Measurements from ENCODE around the gene NHERF1.

NHERF1 gene

DNA sequence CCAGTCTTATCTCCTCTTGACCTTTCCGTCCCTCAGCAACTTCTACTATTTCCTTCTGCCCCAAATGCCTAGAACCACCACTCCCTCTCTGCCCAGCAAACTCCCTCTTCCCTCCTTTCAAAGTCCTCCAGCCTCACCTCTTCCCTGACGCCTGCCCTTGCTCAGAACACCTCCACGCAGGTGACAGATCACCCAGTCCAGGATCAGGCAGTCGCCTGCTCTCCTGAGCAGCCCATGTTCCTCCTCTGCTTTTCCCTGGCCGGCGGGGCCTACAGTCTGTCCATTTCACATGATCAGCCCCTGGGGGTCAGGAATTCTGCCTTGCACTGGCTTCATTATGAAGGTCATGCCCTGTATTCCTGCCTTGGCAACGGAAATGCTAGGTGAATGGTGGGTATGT is 36.1 kb upstream of the NHERF1 start:
- H3K4me3 ChIP-seq (ENCODE audit: low read depth, low read length): no peak overlapping the region
- TF ChIP-seq, protein P1, sequence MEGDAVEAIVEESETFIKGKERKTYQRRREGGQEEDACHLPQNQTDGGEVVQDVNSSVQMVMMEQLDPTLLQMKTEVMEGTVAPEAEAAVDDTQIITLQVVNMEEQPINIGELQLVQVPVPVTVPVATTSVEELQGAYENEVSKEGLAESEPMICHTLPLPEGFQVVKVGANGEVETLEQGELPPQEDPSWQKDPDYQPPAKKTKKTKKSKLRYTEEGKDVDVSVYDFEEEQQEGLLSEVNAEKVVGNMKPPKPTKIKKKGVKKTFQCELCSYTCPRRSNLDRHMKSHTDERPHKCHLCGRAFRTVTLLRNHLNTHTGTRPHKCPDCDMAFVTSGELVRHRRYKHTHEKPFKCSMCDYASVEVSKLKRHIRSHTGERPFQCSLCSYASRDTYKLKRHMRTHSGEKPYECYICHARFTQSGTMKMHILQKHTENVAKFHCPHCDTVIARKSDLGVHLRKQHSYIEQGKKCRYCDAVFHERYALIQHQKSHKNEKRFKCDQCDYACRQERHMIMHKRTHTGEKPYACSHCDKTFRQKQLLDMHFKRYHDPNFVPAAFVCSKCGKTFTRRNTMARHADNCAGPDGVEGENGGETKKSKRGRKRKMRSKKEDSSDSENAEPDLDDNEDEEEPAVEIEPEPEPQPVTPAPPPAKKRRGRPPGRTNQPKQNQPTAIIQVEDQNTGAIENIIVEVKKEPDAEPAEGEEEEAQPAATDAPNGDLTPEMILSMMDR (IDR thresholded peaks at IDR 0.05; ENCODE audit: insufficient read depth, low read depth, low read length, missing control alignments): no peak
- DNase-seq (ENCODE audit: low read depth): no peak

DNA sequence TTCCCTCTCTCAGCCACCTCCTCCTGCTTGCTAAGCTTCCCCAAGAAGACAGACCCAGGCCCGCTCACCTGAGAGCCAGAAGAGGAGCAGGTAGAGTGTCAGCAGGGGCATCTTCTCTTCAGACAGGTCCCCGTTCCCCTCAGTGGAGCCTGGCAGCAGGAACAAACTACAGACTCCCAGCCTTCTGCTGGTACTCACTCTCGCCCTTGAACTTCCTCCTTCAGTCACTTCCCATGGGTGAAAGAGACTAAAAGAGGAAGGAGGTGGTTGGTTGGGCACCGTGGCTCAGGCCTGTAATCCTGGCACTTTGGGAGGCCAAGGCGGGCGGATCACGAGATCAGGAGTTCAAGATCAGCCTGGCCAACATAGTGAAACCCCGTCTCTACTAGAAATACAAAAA is 35.7 kb upstream of the NHERF1 start, which contains the start of gene CD300LF:
TSS of gene CD300LF (minus strand) at position 168 of the 400 bp plus-strand sequence. CDS start at position 111, 57 bp downstream.
- no peak for DNase-seq (ENCODE audit: low read depth)
- H3K4me3 ChIP-seq (ENCODE audit: low read depth, low read length): no peak within 1 kb of the TSS
- TF ChIP-seq, protein P1 (IDR thresholded peaks at IDR 0.05; ENCODE audit: insufficient read depth, low read depth, low read length, missing control alignments): no peak

DNA sequence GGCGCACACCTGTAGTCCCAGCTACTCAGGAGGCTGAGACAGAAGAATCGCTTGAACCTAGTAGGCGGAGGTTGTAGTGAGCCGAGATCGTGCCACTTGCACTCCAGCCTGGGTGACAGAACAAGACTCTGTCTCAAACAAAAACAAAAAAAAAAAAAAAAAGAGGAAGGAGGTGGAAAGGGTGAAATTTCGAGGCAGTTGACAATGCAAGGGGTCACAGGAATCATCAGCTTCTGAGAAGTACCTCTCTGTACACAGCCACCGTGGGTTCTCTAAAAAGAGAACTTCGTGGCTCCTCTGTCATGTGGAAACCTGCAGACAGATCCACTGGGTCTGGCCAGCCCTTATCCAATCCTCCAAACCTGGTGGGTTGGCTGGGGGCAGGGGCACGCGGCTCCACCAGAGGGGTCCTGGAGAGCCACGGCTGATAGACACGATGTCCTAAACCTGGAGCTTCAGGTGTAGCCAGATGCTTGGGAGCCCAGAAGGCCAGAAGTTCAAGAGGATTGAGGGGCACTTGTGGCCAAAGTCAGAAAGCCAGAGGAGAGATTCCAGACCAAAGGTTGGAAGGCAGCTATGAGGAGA is 35.2 kb upstream of the NHERF1 start:
- no peak overlapping the region for H3K4me3 ChIP-seq (ENCODE audit: low read depth, low read length)
- DNase-seq (ENCODE audit: low read depth): no peak
- TF ChIP-seq, protein P1 (IDR thresholded peaks at IDR 0.05; ENCODE audit: insufficient read depth, low read depth, low read length, missing control alignments): no peak

DNA sequence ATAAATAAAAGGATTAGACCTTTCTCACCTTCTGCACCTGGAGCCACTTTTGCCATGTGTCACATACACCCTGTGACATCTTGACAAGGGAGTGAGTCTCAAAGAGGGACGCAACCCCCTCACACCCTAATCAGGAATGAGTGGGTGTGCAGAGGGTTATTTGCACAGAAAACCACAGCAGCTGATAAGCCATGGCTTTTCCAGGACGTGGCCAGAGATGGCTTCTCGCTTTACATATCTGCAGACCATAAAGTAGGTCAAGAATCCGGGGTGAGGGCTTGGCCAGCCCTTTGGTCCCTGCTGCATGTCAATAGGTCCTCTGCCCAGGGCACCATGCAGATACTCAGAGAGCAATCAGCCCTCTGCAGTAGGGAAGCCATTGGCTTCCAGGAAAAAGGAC is 33.3 kb upstream of the NHERF1 start:
- TF ChIP-seq, protein P1 (IDR thresholded peaks at IDR 0.05; ENCODE audit: insufficient read depth, low read depth, low read length, missing control alignments): no peak
- no peak for DNase-seq (ENCODE audit: low read depth)
- H3K4me3 ChIP-seq (ENCODE audit: low read depth, low read length): no peak overlapping the region

DNA sequence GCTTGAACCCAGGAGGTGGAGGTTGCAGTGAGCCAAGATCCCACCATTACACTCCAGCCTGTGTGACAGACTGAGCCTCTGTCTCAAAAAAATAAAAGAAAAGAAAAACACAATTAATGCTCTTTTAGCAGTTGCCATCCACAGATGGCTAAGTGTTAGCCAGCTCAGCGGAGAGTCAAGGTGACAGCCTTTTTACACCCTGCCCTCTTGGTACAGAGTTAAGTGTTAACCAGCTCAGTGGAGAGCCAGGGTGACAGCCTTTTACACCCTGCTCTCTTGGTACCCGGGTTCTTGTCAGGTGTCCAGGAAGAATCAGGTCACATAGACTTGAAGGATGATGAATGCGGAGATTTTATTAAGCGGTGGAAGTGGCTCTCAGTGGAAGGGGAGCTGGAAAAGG is 27.9 kb upstream of the NHERF1 start:
- H3K4me3 ChIP-seq (ENCODE audit: low read depth, low read length): no peak overlapping the region
- TF ChIP-seq, protein P1 (IDR thresholded peaks at IDR 0.05; ENCODE audit: insufficient read depth, low read depth, low read length, missing control alignments): no peak
- no peak for DNase-seq (ENCODE audit: low read depth)

DNA sequence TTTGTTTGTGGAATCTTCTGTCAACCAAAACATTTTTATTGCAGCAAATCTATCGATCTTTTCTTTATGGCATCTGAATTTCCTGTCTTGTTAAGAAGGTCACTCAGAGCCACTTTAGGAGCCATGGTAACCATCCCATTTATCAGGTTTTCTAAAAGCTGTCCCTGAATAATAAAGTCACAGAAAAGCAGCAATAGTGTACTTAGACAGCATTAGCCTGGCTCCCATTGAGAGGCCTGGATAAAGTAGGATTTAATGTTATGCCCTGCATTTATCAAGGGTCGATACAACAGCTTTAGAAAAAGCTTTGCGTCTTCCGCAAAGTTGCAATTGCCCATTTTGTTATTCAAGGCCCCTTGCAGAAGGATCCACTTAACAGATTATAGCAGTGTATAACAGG is 25.6 kb upstream of the NHERF1 start:
- H3K4me3 ChIP-seq (ENCODE audit: low read depth, low read length): no peak overlapping the region
- TF ChIP-seq, protein P1 (IDR thresholded peaks at IDR 0.05; ENCODE audit: insufficient read depth, low read depth, low read length, missing control alignments): no peak
- no peak for DNase-seq (ENCODE audit: low read depth)

DNA sequence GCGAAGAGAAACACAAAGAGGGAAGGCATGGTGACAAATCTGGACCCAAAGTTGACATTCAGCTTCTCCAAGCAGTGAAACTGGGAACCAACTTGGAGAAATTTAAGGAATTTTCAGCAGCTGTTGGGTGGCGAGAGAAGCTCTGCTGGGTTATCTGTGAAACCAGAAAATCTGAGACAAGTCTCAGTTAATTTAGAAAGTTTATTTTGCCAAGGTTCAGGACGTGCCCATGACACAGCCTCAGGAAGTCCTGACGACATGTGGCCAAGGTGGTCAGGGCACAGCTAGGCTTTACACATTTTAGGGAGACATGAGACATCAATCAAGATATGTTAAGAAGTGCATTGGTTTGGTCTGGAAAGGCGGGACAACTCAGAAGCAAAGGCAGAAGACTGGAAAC is 24.5 kb upstream of the NHERF1 start:
- H3K4me3 ChIP-seq (ENCODE audit: low read depth, low read length): no peak overlapping the region
- TF ChIP-seq, protein P1 (IDR thresholded peaks at IDR 0.05; ENCODE audit: insufficient read depth, low read depth, low read length, missing control alignments): no peak
- DNase-seq (ENCODE audit: low read depth): no peak

Data from GM12865 (cell line).